Esophagus squamous epithelium (tissue), 5 donors: ENCODE results near the gene TCF3. TPM values are rescaled to one million over a fixed set of nuclear protein-coding genes. Genes with fewer than 3 reads are reported as not detected.

Experiments
- DNase-seq: peaks from one replicate; lab custom pipeline; 2025; lab: John Stamatoyannopoulos, UW
- H3K27ac ChIP-seq, 4 donors: fragments of 200-600 bp; sonication (generic); one replicate each; pipeline ENCODE4 v1.5.1; 2016 to 2019; ENCODE audit warnings: mild to moderate bottlenecking in 1 of 4
- H3K27me3 ChIP-seq, 4 donors: fragments of 200-600 bp; sonication (generic); 1 replicate in 3 of 4; 2 replicates in 1 of 4; pipeline versions ENCODE4 v1.5.1 to v1.6.0; 2017 to 2021; ENCODE audit warnings: antibody characterized with exemption in 1 of 4
- H3K36me3 ChIP-seq, 3 donors: fragments of 200-600 bp; sonication (generic); one replicate each; pipeline ENCODE4 v1.5.1; 2016 to 2019
- H3K4me1 ChIP-seq, 3 donors: fragments of 200-600 bp; sonication (generic); one replicate each; pipeline ENCODE4 v1.5.1; 2017 to 2019
- H3K4me3 ChIP-seq, 4 donors: fragments of 200-600 bp; sonication (generic); 1 replicate in 3 of 4; 2 replicates in 1 of 4; pipeline ENCODE4 v1.5.1; 2016 to 2019; ENCODE audit warnings: mild to moderate bottlenecking in 2 of 4, moderate library complexity in 1 of 4
- H3K9me3 ChIP-seq, 3 donors: fragments of 200-600 bp; sonication (generic); one replicate each; pipeline ENCODE4 v1.5.1; 2016 to 2019
- POLR2A ChIP-seq, 4 donors: fragments of 450-650 bp; IDR thresholded peaks; one replicate each; pipeline ENCODE4 v1.6.1; 2017; ENCODE audit warnings: antibody characterized with exemption in 4 of 4, mild to moderate bottlenecking in 4 of 4, moderate library complexity in 3 of 4
- WGBS, 2 donors: methylation state at CpG; one replicate each; pipeline ENCODE4 v1.1.5; 2018; 5-methylcytosine and 5-hydroxymethylcytosine counted together
- intact Hi-C: fragments of 100-400 bp; cut with DNase I; formaldehyde crosslinking; loops from one replicate; pipeline ENCODE4 v1.15.0; 2022
- total RNA-seq, 4 donors: library from RNA; depleted of rRNA; stranded (reverse); fragments of >200 nt; gene quantifications; one replicate each; pipeline ENCODE4 v1.1.0, GENCODE V29; 2016
- TF ChIP-seq, protein P1 (sequence below), 6 experiments: fragments of 450-650 bp in 4 of 6; fragments of 200-600 bp in 2 of 6; sonication (generic) in 2 of 6; IDR thresholded peaks; one replicate each; pipeline ENCODE4 v1.5.1; 2016 to 2019; ENCODE audit warnings: antibody characterized with exemption in 6 of 6, mild to moderate bottlenecking in 4 of 6, moderate library complexity in 4 of 6
- donor health status: DM: yes; HTN: yes; CAD: no.

TCF3 gene
- total RNA-seq, 4 donors from 2014 or later = 29.9 to 66.0 (median 47.9) TPM

GRCh38 chr19:1647501-1648458 lies 4.6 kb downstream of the TCF3 start:
- Histone ChIP-seq H3K27me3 (no peaks in the 10 kb centered on the region), H3K27ac (peak overlapping the region in 1 of 4 donors; percentile 73), H3K9me3 (no peaks in the 10 kb centered on the region), H3K4me3 (peak overlapping the region in 1 of 4 donors; percentile 21), H3K4me1 (peaks cover 8 to 47% (median 12%) of the 10 kb centered on the region in 3 donors), H3K36me3 (peaks cover 6 to 67% (median 10%) of the 10 kb centered on the region in 3 donors)
- TF ChIP-seq POLR2A (IDR thresholded peaks at IDR 0.05) = no peak
- TF ChIP-seq, protein P1, sequence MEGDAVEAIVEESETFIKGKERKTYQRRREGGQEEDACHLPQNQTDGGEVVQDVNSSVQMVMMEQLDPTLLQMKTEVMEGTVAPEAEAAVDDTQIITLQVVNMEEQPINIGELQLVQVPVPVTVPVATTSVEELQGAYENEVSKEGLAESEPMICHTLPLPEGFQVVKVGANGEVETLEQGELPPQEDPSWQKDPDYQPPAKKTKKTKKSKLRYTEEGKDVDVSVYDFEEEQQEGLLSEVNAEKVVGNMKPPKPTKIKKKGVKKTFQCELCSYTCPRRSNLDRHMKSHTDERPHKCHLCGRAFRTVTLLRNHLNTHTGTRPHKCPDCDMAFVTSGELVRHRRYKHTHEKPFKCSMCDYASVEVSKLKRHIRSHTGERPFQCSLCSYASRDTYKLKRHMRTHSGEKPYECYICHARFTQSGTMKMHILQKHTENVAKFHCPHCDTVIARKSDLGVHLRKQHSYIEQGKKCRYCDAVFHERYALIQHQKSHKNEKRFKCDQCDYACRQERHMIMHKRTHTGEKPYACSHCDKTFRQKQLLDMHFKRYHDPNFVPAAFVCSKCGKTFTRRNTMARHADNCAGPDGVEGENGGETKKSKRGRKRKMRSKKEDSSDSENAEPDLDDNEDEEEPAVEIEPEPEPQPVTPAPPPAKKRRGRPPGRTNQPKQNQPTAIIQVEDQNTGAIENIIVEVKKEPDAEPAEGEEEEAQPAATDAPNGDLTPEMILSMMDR (IDR thresholded peaks at IDR 0.05) = no peak
- WGBS, 2 donors = 76 to 80% methylated on average over 5 to 17 of the region's 41 CpGs
- intact Hi-C loops = no loop called here
- DNase-seq = no peak

DNA sequence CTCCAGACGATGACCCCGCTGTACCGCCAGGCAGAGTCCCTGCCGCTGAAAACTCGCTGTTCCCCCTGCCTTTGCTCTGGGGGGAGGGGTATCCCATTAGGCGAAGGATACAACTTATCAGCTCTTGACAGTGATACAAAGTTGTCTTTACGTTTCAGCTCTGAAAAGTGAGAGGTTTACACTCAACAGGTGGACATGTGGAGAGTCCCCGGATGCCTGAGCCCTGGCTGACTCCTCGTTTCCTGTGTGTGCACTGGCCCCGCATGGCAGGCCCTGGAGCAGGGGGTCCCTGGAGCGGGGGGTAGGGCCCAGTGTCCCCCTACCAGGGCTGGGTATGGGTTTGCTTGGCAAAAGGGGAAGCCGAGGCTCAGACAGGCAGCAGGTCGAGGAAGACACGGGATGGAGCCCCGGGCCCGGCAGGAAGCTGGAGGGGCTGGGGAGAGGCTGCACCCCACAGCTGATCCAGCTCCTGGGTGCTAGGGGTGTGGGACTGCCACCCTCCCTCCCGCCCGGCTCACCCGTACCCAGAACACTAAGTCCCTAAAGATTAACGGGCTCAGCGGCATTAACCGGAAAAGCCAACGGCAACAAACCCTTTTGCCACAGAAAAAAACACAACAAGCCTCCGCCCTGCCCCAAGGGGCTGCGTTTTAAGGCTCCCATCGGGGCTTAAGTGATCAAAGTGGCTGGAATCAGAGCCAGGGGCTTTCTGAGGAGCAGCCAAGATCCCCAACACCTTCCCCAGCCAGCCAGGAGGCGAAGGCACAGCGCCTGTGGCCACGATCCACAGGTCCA lies 5.6 kb downstream of the TCF3 start:
- Histone ChIP-seq H3K27me3 (no peaks in the 10 kb centered on the region), H3K4me3 (no peak overlapping the region), H3K36me3 (peaks cover 6 to 76% (median 10%) of the 10 kb centered on the region in 3 donors), H3K9me3 (no peaks in the 10 kb centered on the region), H3K4me1 (peaks cover 8 to 47% (median 12%) of the 10 kb centered on the region in 3 donors), H3K27ac (no peak overlapping the region)
- DNase-seq = no peak
- WGBS, 2 donors = 67 to 69% methylated on average over 4 to 12 of the region's 29 CpGs
- TF ChIP-seq, protein P1 (IDR thresholded peaks at IDR 0.05) = no peak
- no peak for TF ChIP-seq POLR2A (IDR thresholded peaks at IDR 0.05)
- intact Hi-C loops = no loop called here

DNA sequence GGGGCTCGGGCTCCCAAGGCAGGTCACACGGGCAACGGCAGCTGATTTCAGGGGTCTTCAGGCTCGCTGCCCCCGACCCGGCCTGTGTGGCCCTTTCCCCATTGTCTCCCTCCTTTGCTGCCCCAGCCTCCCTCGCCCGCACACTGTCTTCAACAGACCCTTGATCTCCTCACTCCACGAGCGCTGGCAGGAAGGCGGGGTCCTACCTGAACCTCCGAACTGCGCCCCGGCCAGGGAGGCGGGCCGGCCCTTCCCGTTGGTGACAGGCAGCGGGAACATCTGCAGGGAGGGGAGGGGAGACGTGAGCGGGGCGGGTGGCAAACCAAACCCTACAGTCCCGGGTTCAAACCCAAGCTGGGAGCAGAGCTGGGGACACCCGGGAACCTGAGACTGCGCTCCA lies 6.3 kb downstream of the TCF3 start:
- Histone ChIP-seq H3K4me3 (no peak overlapping the region), H3K4me1 (peaks cover 7 to 40% (median 10%) of the 10 kb centered on the region in 3 donors), H3K27ac (no peak overlapping the region), H3K27me3 (no peaks in the 10 kb centered on the region), H3K36me3 (peaks cover 6 to 83% (median 10%) of the 10 kb centered on the region in 3 donors), H3K9me3 (no peaks in the 10 kb centered on the region)
- DNase-seq = no peak
- TF ChIP-seq, protein P1 (IDR thresholded peaks at IDR 0.05) = no peak
- TF ChIP-seq POLR2A (IDR thresholded peaks at IDR 0.05) = no peak
- 88 to 100% methylated on average over 2 to 7 of the region's 24 CpGs for WGBS, 2 donors
- intact Hi-C loops = no loop called here

GRCh38 chr19:1645299-1645698 lies 7.1 kb downstream of the TCF3 start:
- Histone ChIP-seq H3K36me3 (peaks cover 6 to 91% (median 10%) of the 10 kb centered on the region in 3 donors), H3K27me3 (no peaks in the 10 kb centered on the region), H3K9me3 (no peaks in the 10 kb centered on the region), H3K27ac (no peak overlapping the region), H3K4me3 (no peak overlapping the region), H3K4me1 (peaks cover 0 to 32% (median 2%) of the 10 kb centered on the region in 3 donors)
- intact Hi-C loops = no loop called here
- WGBS, 2 donors = 88 to 95% methylated on average over 12 to 21 of the region's 23 CpGs
- no peak for TF ChIP-seq POLR2A (IDR thresholded peaks at IDR 0.05)
- TF ChIP-seq, protein P1 (IDR thresholded peaks at IDR 0.05) = no peak
- DNase-seq = no peak
